GM18517 (cell line): Measurements from ENCODE around the gene CEP44.
A peak's percentile ranks its signal among the peaks of the same experiment; 100 is the strongest.

Experiments
- ATAC-seq: cut with Tn5 transposase; IDR thresholded peaks from one replicate; pipeline ENCODE4 v1.9.1; 2021; ENCODE audit warnings: mild to moderate bottlenecking, moderate library complexity; ENCODE audit not compliant: unreplicated experiment

Gene CEP44, protein sequence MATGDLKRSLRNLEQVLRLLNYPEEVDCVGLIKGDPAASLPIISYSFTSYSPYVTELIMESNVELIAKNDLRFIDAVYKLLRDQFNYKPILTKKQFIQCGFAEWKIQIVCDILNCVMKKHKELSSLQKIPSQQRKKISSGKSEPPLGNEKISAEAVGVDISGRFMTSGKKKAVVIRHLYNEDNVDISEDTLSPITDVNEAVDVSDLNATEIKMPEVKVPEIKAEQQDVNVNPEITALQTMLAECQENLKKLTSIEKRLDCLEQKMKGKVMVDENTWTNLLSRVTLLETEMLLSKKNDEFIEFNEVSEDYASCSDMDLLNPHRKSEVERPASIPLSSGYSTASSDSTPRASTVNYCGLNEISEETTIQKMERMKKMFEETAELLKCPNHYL

DNA sequence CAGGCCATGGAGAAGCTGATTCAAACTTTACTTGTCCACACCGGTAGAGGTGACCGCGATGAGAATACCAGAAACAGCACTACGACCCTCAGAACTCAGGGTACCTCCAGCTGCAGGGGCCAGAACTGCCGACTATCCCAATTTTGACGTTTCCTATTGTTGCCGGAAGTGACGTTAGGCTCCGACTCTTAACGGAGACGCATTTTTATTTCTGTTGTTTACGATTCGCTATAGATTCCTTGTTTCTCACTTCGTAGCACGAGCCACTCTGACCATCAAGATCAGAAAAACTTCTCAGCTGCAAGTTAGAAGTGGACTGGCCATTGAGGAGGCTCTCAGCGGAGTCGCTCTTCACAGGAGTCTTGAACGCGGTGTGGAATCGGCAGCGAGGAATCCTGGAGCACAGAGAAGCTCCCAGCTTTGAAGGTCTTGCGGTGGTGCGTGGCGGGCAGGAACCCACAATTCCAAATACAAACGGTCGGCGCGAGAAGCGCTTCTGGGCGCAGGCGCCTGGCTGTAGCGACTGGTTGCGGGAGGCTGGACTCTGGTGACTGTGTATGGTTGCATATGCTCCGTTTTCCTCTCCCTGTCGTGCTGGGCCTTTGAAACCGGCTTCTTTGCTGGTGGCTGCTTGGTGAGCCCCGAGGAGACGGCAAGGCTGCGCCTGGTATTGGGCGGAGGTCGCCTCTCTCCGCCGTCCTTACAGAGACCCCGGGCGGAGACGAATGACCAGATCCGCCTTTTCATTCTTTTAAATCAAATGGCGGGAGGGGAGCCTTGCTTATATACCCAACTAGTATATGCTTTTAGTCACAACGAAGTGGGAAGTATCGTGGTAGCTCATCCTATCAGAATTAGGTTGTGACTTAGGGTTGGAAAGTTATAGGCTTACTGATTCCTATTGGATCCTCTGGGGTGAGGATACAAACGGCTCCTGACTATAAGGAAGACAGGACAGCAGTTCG lies at the start of gene CEP44, which contains the start of gene FBXO8:
CEP44 (plus strand) TSS at position 405 of the 965 bp plus-strand sequence. CDS start 15,211 bp downstream, outside the sequence.
FBXO8 (minus strand) TSS at position 161 of the 965 bp plus-strand sequence. CDS start 20,575 bp downstream, outside the sequence.
- ATAC-seq = peak; percentile 65

DNA sequence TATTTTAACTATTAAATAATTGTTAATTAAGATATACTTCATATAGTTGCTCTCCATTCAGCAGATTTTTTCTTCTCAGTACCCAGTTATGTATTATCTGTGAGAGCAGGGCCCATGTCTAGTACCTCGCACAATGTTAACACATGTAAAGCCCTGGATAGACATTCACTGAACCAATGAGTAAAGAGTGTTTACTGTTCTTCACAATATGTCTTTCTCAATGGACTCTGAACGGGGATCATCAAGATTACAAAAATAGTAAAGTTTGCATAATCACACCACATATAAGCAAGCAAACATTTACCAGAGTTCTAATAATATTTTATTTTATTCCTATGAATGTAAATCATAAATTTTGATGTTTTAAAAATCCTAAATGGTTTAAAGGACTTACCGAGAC lies 47.4 kb upstream of the CEP44 start:
- ATAC-seq = no peak

DNA sequence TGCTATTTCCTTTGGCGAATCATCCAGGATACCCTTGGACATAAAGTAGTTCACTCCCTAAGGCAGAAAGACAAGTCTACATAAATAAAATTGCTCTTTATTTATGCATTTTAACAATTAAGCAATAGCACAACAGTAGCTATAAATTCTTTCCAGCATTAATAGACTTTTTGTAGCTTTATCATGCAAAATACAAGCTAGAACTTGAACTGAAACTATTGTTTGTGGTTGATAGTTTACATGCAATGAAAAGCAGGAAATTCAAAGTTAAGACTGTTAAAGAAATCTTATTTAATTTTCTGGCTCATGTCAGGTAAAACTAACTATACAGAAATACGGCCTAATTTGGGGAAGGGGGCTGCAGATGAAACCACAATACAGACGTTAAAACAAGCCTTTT lies 42.5 kb upstream of the CEP44 start:
- no peak for ATAC-seq

DNA sequence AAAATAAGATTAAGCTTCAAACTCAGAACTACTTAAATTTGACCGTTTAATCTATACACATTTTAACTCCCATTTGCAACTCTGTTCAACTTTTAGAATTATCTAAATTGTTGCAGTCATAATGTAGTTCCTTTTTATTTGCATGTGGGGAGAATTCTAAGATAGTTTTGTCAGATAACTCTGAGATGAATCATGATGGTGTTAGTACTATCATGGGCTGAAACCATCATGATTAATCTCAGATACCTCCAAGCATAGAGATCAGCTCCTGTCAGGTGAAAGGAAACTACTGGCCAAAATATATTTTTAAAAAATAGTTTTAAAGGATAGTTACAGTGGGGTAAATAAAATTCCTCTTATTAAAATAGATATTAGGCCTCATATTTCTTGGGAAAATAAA lies 39.3 kb upstream of the CEP44 start:
- ATAC-seq = no peak

DNA sequence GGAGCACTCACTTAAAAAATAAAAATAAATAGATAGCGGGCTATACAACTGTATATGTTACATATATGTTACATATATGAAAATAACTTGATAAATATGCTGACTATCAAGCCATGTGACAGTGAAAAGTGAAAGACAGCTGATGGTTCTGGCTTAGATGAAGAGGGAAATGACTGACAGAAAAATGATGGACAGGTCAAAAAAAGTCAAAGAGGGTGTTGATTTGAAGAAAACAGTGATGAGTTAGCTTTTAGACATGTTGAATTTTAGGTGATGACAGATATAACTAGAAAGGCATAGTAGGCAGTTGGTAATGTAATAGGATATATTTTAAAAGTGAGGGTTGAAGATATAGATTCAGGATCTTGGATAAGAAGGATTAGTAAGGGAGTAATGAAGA lies 38.0 kb upstream of the CEP44 start:
- no peak for ATAC-seq

DNA sequence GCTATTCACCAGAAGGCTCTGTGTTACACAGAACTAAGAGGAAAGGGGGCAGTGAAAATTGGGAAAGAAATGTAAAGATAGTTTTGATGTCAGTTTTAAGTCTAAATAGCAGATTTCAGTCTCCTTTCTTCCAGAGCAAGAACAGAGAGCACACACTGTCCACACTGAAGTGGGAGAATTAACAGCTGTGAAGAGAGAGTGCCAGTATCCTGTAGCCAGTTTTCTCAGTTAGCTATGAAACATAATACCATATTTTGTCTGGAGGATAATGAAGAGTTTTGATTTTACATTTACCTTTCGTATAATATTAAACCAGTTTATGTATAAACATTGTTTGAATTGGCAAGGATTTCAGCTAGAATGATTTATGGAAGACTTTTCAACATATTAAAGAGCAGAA lies 35.3 kb upstream of the CEP44 start:
- no peak for ATAC-seq

DNA sequence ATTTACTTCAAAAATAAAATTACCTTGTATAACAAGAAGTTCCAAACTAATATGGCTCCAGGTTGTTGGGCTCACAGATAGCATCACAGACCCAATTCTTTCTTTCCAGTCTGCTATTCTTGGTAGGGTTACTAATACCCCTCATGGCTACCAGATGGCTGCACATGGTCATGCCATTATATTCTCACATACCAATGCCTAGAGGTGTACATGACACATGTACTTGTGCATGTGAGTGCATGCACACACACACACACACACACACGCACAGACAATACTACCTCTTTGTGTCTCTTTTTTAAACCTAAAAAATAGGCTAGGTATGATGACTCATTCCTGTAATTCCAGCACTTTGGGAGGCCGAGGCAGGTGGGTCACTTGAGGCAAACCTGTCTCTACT lies 31.3 kb upstream of the CEP44 start:
- ATAC-seq = no peak

DNA sequence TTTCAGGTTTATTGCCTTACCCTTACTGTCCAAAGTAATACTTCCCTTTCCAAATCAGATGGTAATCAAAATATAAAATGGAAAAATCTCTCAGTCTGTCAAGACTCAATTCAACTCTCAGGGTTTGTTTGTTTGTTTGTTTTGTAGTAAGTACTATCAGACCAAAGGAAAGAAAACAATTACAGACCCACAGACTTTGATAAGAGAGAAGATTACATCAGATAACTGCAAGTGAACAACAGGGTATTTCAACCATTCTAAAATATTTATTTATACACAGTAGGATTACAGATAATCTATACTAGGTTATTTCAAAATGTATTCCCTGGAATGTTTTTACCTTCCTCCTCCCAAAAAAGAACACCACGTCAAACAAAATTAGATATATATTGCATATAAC lies 29.1 kb upstream of the CEP44 start:
- ATAC-seq = no peak

DNA sequence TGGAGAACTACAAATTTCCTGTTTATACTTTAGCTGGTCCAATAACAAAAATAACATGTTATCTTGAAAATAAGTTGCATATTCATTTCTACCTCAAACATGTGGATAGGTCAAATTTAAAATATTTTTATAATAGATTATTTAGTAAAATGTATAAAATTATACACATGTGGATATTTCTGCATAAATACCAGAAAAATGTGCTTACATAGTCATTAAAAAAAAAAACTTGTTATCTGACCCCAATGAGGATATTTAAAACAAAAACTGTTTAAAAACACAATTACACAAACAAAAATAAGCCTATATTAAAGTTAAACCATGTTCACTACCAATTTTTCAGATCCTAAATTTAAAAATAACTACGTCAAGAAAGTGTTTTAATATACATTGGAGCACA lies 28.3 kb upstream of the CEP44 start:
- ATAC-seq = no peak

DNA sequence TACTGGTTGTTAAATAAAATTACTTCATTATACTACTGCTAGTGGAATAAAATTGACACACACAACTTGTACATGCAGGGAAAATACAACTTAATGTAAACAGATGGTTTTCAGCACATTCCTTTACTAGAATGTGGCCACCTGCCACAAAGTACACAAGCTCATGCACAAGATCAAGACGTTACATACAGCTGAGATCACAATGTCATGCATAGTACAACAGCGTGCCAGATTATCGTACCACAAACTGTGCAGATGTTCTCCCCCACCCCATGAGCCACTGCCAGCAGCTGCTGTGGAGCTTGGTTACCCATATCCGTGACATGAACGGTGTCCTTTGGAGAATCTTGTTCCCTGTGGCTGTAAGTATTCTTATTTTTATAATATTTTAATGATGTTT lies 27.9 kb upstream of the CEP44 start:
- no peak for ATAC-seq

DNA sequence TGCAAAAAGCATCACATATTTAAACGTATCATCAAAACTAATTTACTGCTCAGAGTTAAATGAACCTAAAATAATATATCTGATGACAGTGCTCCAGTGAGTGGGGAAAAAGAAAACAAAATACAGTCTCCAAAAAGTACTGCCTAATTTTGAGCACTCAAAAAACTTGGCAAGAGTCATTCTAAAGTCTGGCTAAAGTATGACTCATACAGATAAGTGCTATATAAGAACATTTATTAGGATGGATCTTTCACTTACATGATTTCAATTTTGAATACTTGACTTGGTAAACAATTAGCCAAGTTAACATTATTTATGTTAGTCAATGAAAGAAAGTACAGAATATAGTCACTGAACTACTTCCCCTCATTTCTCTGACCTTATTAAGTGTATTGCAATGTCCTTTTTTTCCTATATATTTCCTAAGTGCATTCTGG lies 27.4 kb upstream of the CEP44 start:
- ATAC-seq = no peak

DNA sequence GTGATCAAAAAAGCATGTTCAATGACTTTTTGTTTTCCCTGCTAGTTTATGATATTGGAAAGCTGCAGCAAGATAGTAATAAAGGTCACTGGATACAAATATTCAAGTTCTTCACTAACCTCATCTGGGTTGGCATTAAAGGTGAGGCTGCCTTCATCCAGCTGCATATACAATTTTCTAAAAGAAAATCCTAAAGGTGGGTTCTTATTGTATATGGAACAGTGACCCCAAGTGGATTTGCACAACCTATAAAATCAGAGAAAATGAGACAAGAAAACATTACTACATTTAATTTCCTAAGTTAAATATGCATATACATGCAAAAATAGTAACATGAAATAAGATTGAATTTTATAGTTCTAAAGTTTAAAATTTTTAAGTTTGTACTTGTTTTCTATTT lies 24.1 kb upstream of the CEP44 start:
- no peak for ATAC-seq

DNA sequence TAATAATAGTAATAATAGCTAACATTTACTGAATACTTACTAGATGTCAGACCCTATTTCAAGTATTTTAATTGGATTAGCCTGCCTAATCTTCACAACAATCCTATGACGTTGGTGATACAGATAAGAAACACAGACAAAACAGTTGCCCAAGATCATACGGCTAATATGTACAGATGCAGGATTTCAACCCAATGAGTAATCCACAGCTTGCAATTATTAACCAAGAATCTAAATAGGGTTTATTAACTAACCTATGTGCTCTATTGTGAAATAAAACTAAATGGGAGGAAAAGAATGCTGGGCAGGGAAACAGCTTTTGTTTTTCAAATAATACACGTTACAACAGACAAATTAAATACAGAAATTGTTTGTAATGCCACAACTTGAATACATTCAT lies 23.6 kb upstream of the CEP44 start:
- peak; percentile 65 for ATAC-seq

DNA sequence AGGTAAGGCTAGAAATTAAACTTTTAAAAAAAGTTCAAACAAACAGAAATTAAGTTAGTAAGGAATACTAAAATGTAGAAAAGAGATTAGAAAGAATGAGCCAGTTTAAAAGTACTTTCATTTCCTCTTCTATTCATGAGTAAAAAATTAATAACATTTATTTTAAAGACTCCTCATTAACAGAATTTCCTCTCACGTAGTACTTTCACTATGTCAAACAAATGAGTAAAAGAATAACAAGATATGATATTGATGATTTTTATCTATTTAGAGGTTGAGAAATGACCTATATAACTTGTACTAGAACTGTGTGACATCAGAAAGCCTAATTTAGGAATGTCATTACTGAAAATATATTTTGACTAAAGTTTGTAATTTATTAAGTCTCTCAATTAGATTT lies 22.3 kb upstream of the CEP44 start:
- ATAC-seq = peak; percentile 56

DNA sequence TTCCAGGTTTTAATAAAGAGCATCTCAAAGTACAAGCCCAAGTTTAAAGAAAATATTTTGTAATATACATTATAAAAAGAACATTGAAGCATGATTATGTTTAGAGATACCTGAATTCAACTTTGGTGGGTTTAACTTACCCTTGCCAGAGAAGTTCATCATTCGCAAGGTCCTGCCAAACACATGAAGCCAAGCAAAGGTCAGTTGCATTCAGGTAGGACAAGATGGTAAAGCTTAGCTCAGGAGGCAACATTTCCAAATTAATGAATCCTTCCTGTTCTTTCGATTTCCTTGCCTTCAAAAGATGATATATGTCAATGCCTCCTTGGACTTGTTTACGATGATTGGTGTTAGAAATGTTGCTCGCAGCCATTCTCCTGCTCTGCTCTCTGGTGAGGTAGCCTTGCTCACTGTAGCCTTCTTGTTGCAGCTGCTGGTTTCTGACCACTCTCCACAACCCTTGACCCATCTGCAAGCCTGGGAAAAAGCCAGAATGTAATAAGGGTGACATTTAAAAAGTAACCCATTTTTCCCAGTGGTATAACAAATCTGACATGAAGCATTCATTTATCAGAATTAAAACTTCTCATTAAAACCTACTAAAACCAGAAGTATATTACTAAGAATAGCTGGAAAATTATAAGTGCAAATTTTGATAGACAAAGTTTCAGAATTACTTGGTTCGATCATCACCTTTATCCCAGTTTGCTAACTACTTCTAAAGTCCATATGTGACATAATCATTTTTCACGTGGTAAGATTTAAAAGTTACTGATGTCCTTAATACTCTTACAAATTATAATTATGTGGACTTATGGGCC lies 20.9 kb upstream of the CEP44 start:
- ATAC-seq = no peak

DNA sequence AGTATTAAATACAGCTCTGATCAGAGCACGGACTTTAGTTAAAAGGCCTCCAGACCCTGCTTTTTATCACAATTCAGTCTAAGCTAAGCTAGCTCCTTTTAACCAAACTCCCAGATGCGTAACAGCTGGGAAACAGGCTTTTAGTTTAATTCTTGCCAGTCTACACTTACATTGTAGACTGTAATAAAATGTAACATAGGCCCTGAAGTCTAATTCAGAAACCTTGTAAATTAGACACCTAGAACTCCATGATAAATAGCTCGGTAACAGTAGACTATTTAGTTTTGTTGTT lies 20.3 kb upstream of the CEP44 start:
- no peak for ATAC-seq

DNA sequence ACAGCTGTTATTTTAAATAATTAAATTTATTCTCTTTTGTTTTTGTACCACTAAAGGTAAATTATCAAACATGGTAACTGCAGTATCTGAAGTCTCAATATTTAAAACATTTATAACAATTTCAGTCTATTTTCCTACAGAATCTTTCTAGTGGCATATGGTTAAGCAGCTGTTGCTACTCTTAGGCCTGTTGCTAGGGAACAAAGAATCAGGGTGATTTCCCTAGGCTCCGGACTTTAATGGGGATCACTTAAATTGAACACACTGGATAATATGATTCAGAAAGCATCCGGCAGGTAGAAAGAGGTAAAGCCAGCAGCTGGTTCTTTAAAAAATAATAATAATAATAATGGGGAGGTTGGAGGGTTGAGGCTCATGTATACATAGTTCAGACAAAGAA lies 17.8 kb upstream of the CEP44 start:
- ATAC-seq = no peak

DNA sequence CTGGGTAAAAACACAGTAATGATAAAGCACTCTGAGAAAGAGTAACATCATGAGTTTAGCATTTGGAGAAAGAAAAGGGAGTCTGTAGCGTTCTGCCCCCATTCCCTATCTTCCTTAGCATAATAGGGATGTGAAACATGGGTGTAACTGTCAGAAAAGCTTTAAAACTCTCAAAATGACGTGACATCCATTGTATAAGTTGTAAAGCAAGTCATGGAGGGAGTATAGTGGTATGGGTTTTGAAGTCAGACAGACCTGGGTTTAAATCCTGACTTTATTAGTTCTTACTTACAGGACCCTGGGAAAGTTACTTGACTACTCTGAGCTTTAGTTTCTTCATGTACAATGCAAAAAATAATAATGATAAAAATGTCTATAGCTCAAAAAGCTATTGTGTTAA lies 17.3 kb upstream of the CEP44 start:
- no peak for ATAC-seq

DNA sequence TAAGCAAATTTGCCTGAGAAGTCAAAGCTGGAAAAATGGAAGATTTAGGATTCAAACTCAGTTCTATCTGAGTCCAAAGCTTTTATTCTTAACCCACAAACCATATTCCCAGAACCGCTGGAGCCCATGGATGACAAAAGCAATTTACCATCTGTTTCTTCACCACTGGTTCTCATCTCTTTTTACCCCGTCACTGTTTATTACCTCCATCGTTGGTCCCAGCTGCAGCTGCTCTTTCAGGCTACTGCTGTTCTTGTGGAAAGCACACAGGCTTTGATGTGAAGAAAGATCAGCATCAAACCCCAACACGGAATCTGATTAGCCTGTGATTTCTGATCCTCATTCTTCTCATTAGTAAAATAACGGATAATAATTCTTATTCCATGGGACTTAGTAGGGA lies 9.8 kb upstream of the CEP44 start:
- ATAC-seq = no peak

DNA sequence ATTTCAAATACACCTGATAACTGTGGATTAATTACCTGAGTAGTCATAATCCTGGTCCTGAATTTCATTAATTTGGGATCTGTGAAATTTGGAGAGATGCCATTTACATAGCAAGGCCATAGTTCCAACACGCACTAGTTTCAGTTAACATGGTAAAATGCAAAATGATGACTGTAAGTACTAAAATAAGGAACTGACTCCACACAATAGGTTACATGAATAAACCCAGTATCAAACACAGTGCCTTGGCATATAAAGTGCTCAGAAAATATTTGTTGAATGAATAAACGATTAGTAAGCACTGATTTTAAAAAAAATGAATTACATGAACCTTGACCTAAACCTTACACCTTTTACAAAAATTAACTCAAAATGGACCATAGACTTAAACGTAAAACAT lies 9.3 kb upstream of the CEP44 start:
- no peak for ATAC-seq

DNA sequence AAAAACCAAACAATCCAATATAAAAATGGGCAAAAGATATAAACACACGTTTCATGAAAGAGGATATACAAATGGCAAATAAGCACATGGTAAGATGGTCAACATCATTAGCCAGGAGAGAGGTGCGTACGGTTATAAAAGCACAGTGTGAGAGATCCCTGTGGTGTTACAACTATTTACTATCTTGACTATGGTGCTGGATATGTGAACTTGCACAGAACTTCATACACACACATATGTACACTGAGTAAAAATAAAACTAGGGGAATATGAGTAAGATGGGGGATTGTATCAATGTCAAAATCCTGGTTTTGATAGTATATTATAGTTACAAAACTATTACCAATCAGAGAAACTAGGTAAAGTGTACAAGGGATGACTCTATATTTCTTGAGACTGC lies 8.6 kb upstream of the CEP44 start:
- no peak for ATAC-seq
